GM18526 (cell line): Measurements from ENCODE around the gene TM2D3.

ENCODE experiments used
- POLR2A ChIP-seq: IDR thresholded peaks from 3 replicates; pipeline ENCODE4 v1.6.1; 2011; ENCODE audit not compliant: insufficient read length; ENCODE audit errors: extremely low read depth

The TM2D3 gene

GRCh38 chr15:101617390-101617965 lies 34.7 kb downstream of the TM2D3 start:
- TF ChIP-seq POLR2A = no peak

GRCh38 chr15:101615986-101616848 lies 36.0 kb downstream of the TM2D3 start:
- no peak for TF ChIP-seq POLR2A

GRCh38 chr15:101615414-101615985 lies 36.7 kb downstream of the TM2D3 start:
- TF ChIP-seq POLR2A = no peak

DNA sequence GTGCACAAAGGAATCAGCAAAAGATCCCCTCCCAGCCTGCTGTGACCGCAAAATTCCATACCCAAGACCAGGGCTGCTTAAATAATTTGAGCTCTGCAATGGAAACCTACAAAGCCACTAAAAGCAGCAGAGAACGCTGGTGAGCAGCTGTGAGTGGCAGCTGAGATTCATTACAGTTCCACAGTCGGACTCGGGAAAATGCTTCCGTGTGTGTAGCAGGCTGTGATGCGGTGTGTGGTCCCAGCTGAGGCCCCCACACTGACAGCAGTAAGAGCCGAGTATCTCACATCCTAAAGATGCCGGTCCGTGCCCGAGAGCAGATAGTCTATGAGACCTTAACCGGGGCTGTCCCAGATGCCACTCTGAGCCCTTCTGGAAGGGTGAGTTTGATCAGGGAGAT lies 37.4 kb downstream of the TM2D3 start:
- TF ChIP-seq POLR2A = no peak

DNA sequence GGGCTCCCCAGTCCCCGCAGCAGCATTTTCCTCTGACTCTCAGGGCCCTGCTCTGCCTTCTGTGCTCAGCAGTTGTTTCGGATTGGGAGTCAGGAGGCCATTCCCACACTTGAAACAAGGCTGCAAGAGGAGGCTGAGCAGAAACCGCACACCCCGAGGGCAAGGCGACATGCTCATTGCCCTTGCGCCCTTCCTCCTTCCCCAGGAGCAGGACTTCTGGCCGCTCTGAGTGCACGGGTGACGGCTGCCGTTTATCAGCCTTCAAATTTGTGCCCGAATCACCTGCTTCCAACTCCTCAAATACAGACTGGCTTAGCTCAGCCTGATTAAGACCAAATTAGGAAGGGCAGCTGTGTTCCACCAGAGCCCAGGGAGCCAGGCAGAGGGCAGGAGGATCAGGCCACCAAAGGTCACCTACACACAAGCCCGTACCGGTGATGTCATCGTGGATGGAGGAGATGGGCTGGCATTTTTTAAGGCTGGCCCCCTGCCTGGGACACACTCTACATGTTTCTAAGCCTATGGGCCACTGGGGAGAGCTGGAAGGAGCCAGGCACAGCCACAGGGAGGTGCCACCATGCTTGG lies 38.1 kb downstream of the TM2D3 start:
- TF ChIP-seq POLR2A = no peak

GRCh38 chr15:101613130-101614000 lies 38.8 kb downstream of the TM2D3 start:
- TF ChIP-seq POLR2A = no peak

DNA sequence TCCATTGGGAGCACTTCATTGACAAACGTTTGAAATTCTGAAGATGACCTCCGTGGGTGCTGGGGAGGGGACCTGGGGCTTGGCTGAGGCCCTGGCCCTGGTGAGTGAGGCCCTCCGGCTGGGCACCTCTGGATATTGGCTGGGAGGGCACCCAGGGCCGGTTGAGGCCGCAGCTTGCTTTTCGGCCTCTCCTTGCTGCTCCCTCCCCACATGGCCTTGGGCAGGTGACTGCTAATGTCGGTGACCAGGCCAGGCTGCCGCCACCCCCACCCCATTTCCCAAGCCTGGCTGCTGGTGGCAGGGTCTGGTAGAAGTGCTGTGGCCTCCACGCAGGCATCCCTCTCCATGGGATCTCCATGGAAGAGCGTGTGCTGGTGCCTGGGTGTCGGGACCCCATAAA lies 39.5 kb downstream of the TM2D3 start:
- TF ChIP-seq POLR2A = no peak

GRCh38 chr15:101611580-101612299 lies 40.4 kb downstream of the TM2D3 start:
- no peak for TF ChIP-seq POLR2A

DNA sequence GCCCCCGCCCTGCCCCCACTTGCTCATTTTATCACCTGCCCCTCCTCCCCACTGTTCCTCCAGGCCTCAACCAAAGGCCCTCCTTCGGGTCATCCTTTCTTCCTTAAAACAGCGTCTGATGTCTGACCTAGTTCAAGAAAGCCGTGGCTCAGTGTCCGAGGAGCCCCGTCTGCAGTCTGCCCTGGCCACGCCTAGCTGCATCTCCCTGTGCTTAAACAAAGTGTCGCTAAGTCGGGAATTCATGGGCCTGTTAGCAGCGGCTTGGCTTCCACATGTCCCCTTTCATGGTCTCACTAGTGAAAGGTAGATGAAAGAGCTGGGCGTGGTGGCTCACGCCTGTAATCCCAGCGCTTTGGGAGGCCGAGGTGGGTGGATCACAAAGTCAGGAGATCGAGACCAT lies 41.2 kb downstream of the TM2D3 start:
- no peak for TF ChIP-seq POLR2A

GRCh38 chr15:101610611-101611000 lies 41.6 kb downstream of the TM2D3 start:
- no peak for TF ChIP-seq POLR2A

- TF ChIP-seq POLR2A = no peak
These were observed 42.2 kb downstream of the TM2D3 start for GRCh38 chr15:101609742-101610610.

GRCh38 chr15:101608201-101608600 lies 44.0 kb downstream of the TM2D3 start:
- no peak for TF ChIP-seq POLR2A

- no peak for TF ChIP-seq POLR2A
These were observed 45.1 kb downstream of the TM2D3 start for GRCh38 chr15:101607108-101607507.
